ENCODE data around the gene CMPK1.

Gene CMPK1

GRCh38 chr1:47361380-47361779 lies 27.8 kb downstream of the CMPK1 start:
- no peak for TF ChIP-seq CTCF (conservative IDR thresholded peaks at IDR 0.05; ENCODE audit: low read length)
- TF ChIP-seq EZH2phosphoT487 (IDR thresholded peaks at IDR 0.05; ENCODE audit: borderline replicate concordance) = no peak
- H3K79me2 ChIP-seq (ENCODE audit: insufficient read depth, low read length) = peaks cover 71% of the 10 kb centered on the region

GRCh38 chr1:47362828-47363227 lies 29.2 kb downstream of the CMPK1 start:
- Histone ChIP-seq H3K27me3 (ENCODE audit: insufficient read depth, low read length, poor library complexity, severe bottlenecking) (no peaks in the 10 kb centered on the region), H3K36me3 (ENCODE audit: insufficient read depth, low read length) (no peaks in the 10 kb centered on the region), H3K9ac (ENCODE audit: low read depth, low read length, poor library complexity, severe bottlenecking) (no peak overlapping the region), H3K9me3 (ENCODE audit: insufficient read depth, low read depth, low read length) (no peaks in the 10 kb centered on the region), H4K20me1 (ENCODE audit: insufficient read depth, low read length, poor library complexity, severe bottlenecking) (peaks cover 13% of the 10 kb centered on the region), H3K4me1 (ENCODE audit: insufficient read depth, low read length, poor library complexity, severe bottlenecking) (peaks cover 3% of the 10 kb centered on the region), H3K9me2 (replicated peaks; ENCODE audit: low read depth, low read length) (no peaks in the 10 kb centered on the region), H2AFZ (ENCODE audit: low read length) (no peak overlapping the region), H3F3A (ENCODE audit: low read depth) (no peaks in the 10 kb centered on the region), H3K4me2 (ENCODE audit: low read depth, low read length, poor library complexity, severe bottlenecking) (no peak overlapping the region), H3K79me2 (ENCODE audit: insufficient read depth, low read length) (peaks cover 60% of the 10 kb centered on the region; the same call in 1 of the 2 replicates), H3K4me3 (ENCODE audit: low read length, poor library complexity, severe bottlenecking) (no peak overlapping the region)
- TF ChIP-seq CTCF (conservative IDR thresholded peaks at IDR 0.05; ENCODE audit: low read length) (no peak), EZH2phosphoT487 (IDR thresholded peaks at IDR 0.05; ENCODE audit: borderline replicate concordance) (no peak)

More at GRCh38 chr1:47361380-47361779, 27.8 kb downstream of the CMPK1 start:
- no peaks in the 10 kb centered on the region for H3K9me2 ChIP-seq (replicated peaks; ENCODE audit: low read depth, low read length)
- no peaks in the 10 kb centered on the region for H3F3A ChIP-seq (ENCODE audit: low read depth)
- H2AFZ ChIP-seq (ENCODE audit: low read length) = no peak overlapping the region
- H3K4me3 ChIP-seq (ENCODE audit: low read length, poor library complexity, severe bottlenecking) = no peak overlapping the region
- H3K4me2 ChIP-seq (ENCODE audit: low read depth, low read length, poor library complexity, severe bottlenecking) = no peak overlapping the region
- H3K9me3 ChIP-seq (ENCODE audit: insufficient read depth, low read depth, low read length) = no peaks in the 10 kb centered on the region
- peaks cover 5% of the 10 kb centered on the region for H4K20me1 ChIP-seq (ENCODE audit: insufficient read depth, low read length, poor library complexity, severe bottlenecking)
- no peaks in the 10 kb centered on the region for H3K36me3 ChIP-seq (ENCODE audit: insufficient read depth, low read length)
- H3K27me3 ChIP-seq (ENCODE audit: insufficient read depth, low read length, poor library complexity, severe bottlenecking) = no peaks in the 10 kb centered on the region
- H3K4me1 ChIP-seq (ENCODE audit: insufficient read depth, low read length, poor library complexity, severe bottlenecking) = peaks cover 3% of the 10 kb centered on the region
- H3K9ac ChIP-seq (ENCODE audit: low read depth, low read length, poor library complexity, severe bottlenecking) = no peak overlapping the region

- H3K9me3 ChIP-seq (ENCODE audit: insufficient read depth, low read depth, low read length) = no peaks in the 10 kb centered on the region
- H3K9me2 ChIP-seq (replicated peaks; ENCODE audit: low read depth, low read length) = no peaks in the 10 kb centered on the region
- no peak overlapping the region for H3K9ac ChIP-seq (ENCODE audit: low read depth, low read length, poor library complexity, severe bottlenecking)
- no peak for TF ChIP-seq CTCF (conservative IDR thresholded peaks at IDR 0.05; ENCODE audit: low read length)
- TF ChIP-seq EZH2phosphoT487 (IDR thresholded peaks at IDR 0.05; ENCODE audit: borderline replicate concordance) = no peak
- H3K36me3 ChIP-seq (ENCODE audit: insufficient read depth, low read length) = peaks cover 33% of the 10 kb centered on the region
- H2AFZ ChIP-seq (ENCODE audit: low read length) = no peak overlapping the region
- peaks cover 13% of the 10 kb centered on the region for H4K20me1 ChIP-seq (ENCODE audit: insufficient read depth, low read length, poor library complexity, severe bottlenecking)
- H3K4me2 ChIP-seq (ENCODE audit: low read depth, low read length, poor library complexity, severe bottlenecking) = no peak overlapping the region
- H3K4me3 ChIP-seq (ENCODE audit: low read length, poor library complexity, severe bottlenecking) = no peak overlapping the region
- peaks cover 24% of the 10 kb centered on the region; the same call in 1 of the 2 replicates for H3K79me2 ChIP-seq (ENCODE audit: insufficient read depth, low read length)
- no peaks in the 10 kb centered on the region for H3F3A ChIP-seq (ENCODE audit: low read depth)
- H3K27me3 ChIP-seq (ENCODE audit: insufficient read depth, low read length, poor library complexity, severe bottlenecking) = no peaks in the 10 kb centered on the region
- peaks cover 3% of the 10 kb centered on the region for H3K4me1 ChIP-seq (ENCODE audit: insufficient read depth, low read length, poor library complexity, severe bottlenecking)
Measured at GRCh38 chr1:47367651-47368050, 34.1 kb downstream of the CMPK1 start.

All from Loucy (cell line).